GM18858 (cell line): Measurements from ENCODE around the gene PHC3.
A peak's percentile ranks its signal among the peaks of the same experiment; 100 is the strongest.

Source experiments
- ATAC-seq: cut with Tn5 transposase; IDR thresholded peaks from one replicate; pipeline ENCODE4 v1.9.1; 2021; ENCODE audit not compliant: unreplicated experiment

Gene PHC3

DNA sequence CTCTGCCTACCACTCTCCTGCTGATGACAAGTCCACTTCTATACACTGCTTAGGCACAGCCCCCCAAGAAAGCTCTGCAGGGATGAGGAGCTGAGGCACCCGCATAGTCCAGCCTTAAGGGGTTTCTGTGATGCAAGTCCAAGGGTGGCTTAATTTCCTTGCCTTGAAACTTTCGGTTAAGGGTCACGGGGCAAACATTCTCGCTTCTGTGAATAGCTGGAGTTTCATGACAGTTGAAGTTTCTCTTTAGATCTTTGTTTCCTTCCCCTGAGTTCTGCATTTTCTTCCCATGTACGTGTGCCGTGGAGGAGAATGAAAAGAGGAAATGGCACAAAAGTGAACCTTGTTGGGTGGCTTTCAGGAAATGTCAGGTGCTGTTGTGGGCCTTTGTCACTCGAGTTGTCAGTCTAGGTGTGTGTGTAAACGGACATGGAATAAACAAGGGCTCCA, 136.7 kb downstream of the PHC3 start:
- peak; percentile 87 for ATAC-seq

DNA sequence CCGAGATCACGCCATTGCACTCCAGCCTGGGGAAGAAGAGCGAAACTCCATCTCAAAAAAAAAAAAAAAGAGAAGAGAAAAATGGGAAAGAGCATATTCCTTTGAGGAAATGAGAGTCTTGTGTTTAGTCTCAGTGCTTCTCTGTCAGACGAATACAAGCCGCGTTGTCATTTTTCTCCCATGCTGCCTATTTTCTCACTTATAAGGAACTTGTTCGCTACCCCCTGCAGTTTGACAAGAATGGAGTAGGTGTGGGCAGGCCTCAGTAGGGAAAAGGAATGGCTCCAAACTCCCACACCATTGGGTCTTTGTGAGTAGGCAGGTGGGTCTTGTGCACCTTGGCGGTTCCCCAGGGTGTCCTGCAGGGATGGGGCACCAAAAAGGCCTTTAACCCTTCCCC, 137.3 kb downstream of the PHC3 start:
- no peak for ATAC-seq

DNA sequence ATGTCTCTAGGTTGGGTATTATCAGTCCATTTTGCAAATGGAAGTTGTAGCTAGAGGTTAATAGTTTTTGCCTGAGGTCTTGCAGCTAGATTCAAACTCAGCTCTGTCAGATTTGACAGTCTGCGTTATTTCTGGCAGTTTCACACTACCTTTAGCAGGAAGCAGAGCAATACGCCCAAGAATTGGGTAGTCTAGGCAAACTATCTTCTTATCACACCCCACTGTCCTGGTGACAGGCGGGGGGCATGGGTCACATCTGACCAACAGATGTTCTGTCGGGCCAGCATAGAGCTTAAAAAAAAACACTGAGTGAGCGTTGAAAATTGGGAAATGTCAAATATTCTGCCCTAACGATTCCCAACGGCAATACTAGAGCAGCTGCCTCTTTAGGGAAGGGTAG, 138.0 kb downstream of the PHC3 start:
- ATAC-seq: no peak

GRCh38 chr3:170040418-170040817, 141.1 kb downstream of the PHC3 start:
- ATAC-seq: no peak

- ATAC-seq: no peak
These were observed 143.0 kb downstream of the PHC3 start for GRCh38 chr3:170038434-170039110.
